Ascending aorta (tissue), 2 donors: Measurements from ENCODE around the gene MPZL1. TPM values are rescaled to one million over a fixed set of nuclear protein-coding genes. Genes with fewer than 3 reads are reported as not detected.

Experiments
- DNase-seq, 2 donors: peaks; one replicate each; pipeline ENCODE4 v3.0.0-alpha.2; 2019; ENCODE audit warnings: low spot score in 2 of 2
- H3K27ac ChIP-seq, 2 donors: fragments of 200-600 bp; sonication (generic); one replicate each; pipeline ENCODE4 v1.5.1; 2016 to 2017; ENCODE audit warnings: mild to moderate bottlenecking in 1 of 2
- H3K27me3 ChIP-seq: fragments of 200-600 bp; sonication (generic); one replicate; pipeline ENCODE4 v1.5.1; 2017
- H3K36me3 ChIP-seq, 2 donors: fragments of 200-600 bp; sonication (generic); one replicate each; pipeline ENCODE4 v1.5.1; 2016
- H3K4me1 ChIP-seq, 2 donors: fragments of 200-600 bp; sonication (generic); one replicate each; pipeline ENCODE4 v1.5.1; 2016 to 2017; ENCODE audit warnings: mild to moderate bottlenecking in 1 of 2
- H3K4me3 ChIP-seq, 2 donors: fragments of 200-600 bp; sonication (generic); one replicate each; pipeline ENCODE4 v1.5.1; 2016 to 2017; ENCODE audit warnings: mild to moderate bottlenecking in 1 of 2
- H3K9me3 ChIP-seq, 2 donors: fragments of 200-600 bp; sonication (generic); one replicate each; pipeline ENCODE4 v1.5.1; 2016
- CTCF ChIP-seq, 3 experiments: fragments of 200-600 bp in 2 of 3; fragments of 450-650 bp in 1 of 3; sonication (generic) in 2 of 3; IDR thresholded peaks; one replicate each; pipeline ENCODE4 v1.5.1; 2016 to 2019; ENCODE audit warnings: antibody characterized with exemption in 3 of 3, mild to moderate bottlenecking in 1 of 3, moderate library complexity in 1 of 3
- intact Hi-C: fragments of 100-400 bp; cut with DNase I; formaldehyde crosslinking; loops from one replicate; pipeline ENCODE4 v1.15.1; 2023
- total RNA-seq: library from RNA; depleted of rRNA; stranded (reverse); fragments of >200 nt; gene quantifications from one replicate; pipeline ENCODE4 v1.1.0, GENCODE V29; 2016

The MPZL1 gene
- total RNA-seq, 1 donor from 2014 or later: 58.9 TPM

GRCh38 chr1:167676205-167676915 lies 45.4 kb upstream of the MPZL1 start:
- H3K27me3 ChIP-seq: no peaks in the 10 kb centered on the region
- intact Hi-C loops: no loop called here
- H3K27ac ChIP-seq: no peak overlapping the region

GRCh38 chr1:167676916-167677848 lies 44.6 kb upstream of the MPZL1 start:
- Histone ChIP-seq H3K4me1 (peaks cover 0 to 7% of the 10 kb centered on the region in 2 donors), H3K9me3 (no peaks in the 10 kb centered on the region), H3K36me3 (no peaks in the 10 kb centered on the region), H3K27ac (no peak overlapping the region), H3K4me3 (no peak overlapping the region), H3K27me3 (no peaks in the 10 kb centered on the region)
- TF ChIP-seq CTCF (IDR thresholded peaks at IDR 0.05): no peak
- intact Hi-C loops: no loop called here
- DNase-seq: no peak

More at GRCh38 chr1:167676205-167676915, 45.4 kb upstream of the MPZL1 start:
- TF ChIP-seq CTCF (IDR thresholded peaks at IDR 0.05): no peak
- no peak for DNase-seq
- peaks cover 0 to 5% of the 10 kb centered on the region in 2 donors for H3K4me1 ChIP-seq
- H3K4me3 ChIP-seq: no peak overlapping the region
- H3K9me3 ChIP-seq: no peaks in the 10 kb centered on the region
- H3K36me3 ChIP-seq: no peaks in the 10 kb centered on the region

- no peak for DNase-seq
- intact Hi-C loops: no loop called here
- no peak for TF ChIP-seq CTCF (IDR thresholded peaks at IDR 0.05)
- Histone ChIP-seq H3K9me3 (no peaks in the 10 kb centered on the region), H3K4me3 (no peak overlapping the region), H3K4me1 (peaks cover 0 to 7% of the 10 kb centered on the region in 2 donors), H3K27ac (no peak overlapping the region), H3K36me3 (no peaks in the 10 kb centered on the region), H3K27me3 (no peaks in the 10 kb centered on the region)
Measured at GRCh38 chr1:167678422-167678821, 43.4 kb upstream of the MPZL1 start.

- TF ChIP-seq CTCF (IDR thresholded peaks at IDR 0.05): no peak
- Histone ChIP-seq H3K27me3 (no peaks in the 10 kb centered on the region), H3K36me3 (no peaks in the 10 kb centered on the region), H3K9me3 (no peaks in the 10 kb centered on the region), H3K27ac (no peak overlapping the region), H3K4me3 (no peak overlapping the region), H3K4me1 (peaks cover 3 to 7% of the 10 kb centered on the region in 2 donors)
- no peak for DNase-seq
- intact Hi-C loops: no loop called here
Measured at GRCh38 chr1:167678838-167679237, 42.9 kb upstream of the MPZL1 start.

GRCh38 chr1:167679714-167680113 lies 42.1 kb upstream of the MPZL1 start:
- no peak overlapping the region for H3K4me3 ChIP-seq
- no peak for DNase-seq
- no peak for TF ChIP-seq CTCF (IDR thresholded peaks at IDR 0.05)
- H3K27me3 ChIP-seq: no peaks in the 10 kb centered on the region
- no peak overlapping the region for H3K27ac ChIP-seq
- H3K4me1 ChIP-seq: peaks cover 3 to 14% of the 10 kb centered on the region in 2 donors
- no peaks in the 10 kb centered on the region for H3K9me3 ChIP-seq
- intact Hi-C loops: loop anchor here (10.0 kb wide), 1 partner anchor 225 kb away; no protein-coding TSS in a partner anchor
- no peaks in the 10 kb centered on the region for H3K36me3 ChIP-seq
